Fibroblast of lung (primary cell): ENCODE results near the gene ECE2. TPM values are rescaled to one million over a fixed set of nuclear protein-coding genes. Genes with fewer than 3 reads are reported as not detected.

Experiments used
- DNase-seq, 2 donors: peaks; one replicate each; pipeline versions ENCODE4 v3.0.0 to v3.0.0-alpha.2; 2010; ENCODE audit warnings: low read depth in 2 of 2
- H2AFZ ChIP-seq: 2 replicates; pipeline ENCODE4 v1.5.1; 2012; ENCODE audit warnings: low read length, control low read depth, inconsistent platforms
- H3K27ac ChIP-seq: 2 replicates; pipeline ENCODE4 v1.5.1; 2011; ENCODE audit warnings: low read length, control low read depth; ENCODE audit not compliant: insufficient read depth
- H3K27me3 ChIP-seq: 2 replicates; pipeline ENCODE4 v1.5.1; 2011; ENCODE audit warnings: mild to moderate bottlenecking, low read length; ENCODE audit not compliant: control insufficient read depth, insufficient read depth
- H3K36me3 ChIP-seq: 2 replicates; pipeline ENCODE4 v1.5.1; 2011; ENCODE audit warnings: low read length; ENCODE audit not compliant: control insufficient read depth, insufficient read depth
- H3K4me1 ChIP-seq: 2 replicates; pipeline ENCODE4 v1.5.1; 2011; ENCODE audit warnings: low read length; ENCODE audit not compliant: control insufficient read depth, insufficient read depth; ENCODE audit errors: extremely low read depth
- H3K4me2 ChIP-seq: 2 replicates; pipeline ENCODE4 v1.5.1; 2011; ENCODE audit warnings: low read length, control low read depth; ENCODE audit not compliant: insufficient read depth; ENCODE audit errors: extremely low read depth
- H3K4me3 ChIP-seq, 4 experiments: fragments of 200-600 bp in 1 of 4; sonication (generic) in 1 of 4; replicated peaks in 1 of 4; 2 replicates each; pipeline ENCODE4 v1.5.1; 2011 to 2016; ENCODE audit warnings: low read length in 4 of 4, low read depth in 3 of 4, mild to moderate bottlenecking in 3 of 4, control low read depth in 2 of 4, inconsistent platforms in 1 of 4, mixed read lengths in 1 of 4; ENCODE audit not compliant: insufficient read depth in 1 of 4; ENCODE audit errors: control extremely low read depth in 1 of 4
- H3K79me2 ChIP-seq: 2 replicates; pipeline ENCODE4 v1.5.1; 2012; ENCODE audit warnings: mild to moderate bottlenecking, low read length, inconsistent platforms; ENCODE audit not compliant: control insufficient read depth, insufficient read depth
- H3K9ac ChIP-seq: 2 replicates; pipeline ENCODE4 v1.5.1; 2011; ENCODE audit warnings: mild to moderate bottlenecking, low read length, control low read depth; ENCODE audit not compliant: insufficient read depth
- H3K9me3 ChIP-seq: 2 replicates; pipeline ENCODE4 v1.5.1; 2012; ENCODE audit warnings: low read depth, low read length; ENCODE audit not compliant: control insufficient read depth, insufficient read depth
- H4K20me1 ChIP-seq: 2 replicates; pipeline ENCODE4 v1.5.1; 2011; ENCODE audit warnings: low read length; ENCODE audit not compliant: control insufficient read depth, insufficient read depth; ENCODE audit errors: extremely low read depth
- CTCF ChIP-seq, 2 donors: IDR thresholded peaks in 1 of 2; conservative IDR thresholded peaks in 1 of 2; 1 replicate in 1 of 2; 2 replicates in 1 of 2; pipeline ENCODE4 v1.5.1; 2011 to 2012; ENCODE audit warnings: low read length in 2 of 2, control low read depth in 1 of 2, inconsistent platforms in 1 of 2, low read depth in 1 of 2, mild to moderate bottlenecking in 1 of 2
- EZH2 ChIP-seq: IDR thresholded peaks from 2 replicates; pipeline ENCODE4 v1.5.1; 2012; ENCODE audit warnings: low read length, control low read depth, mild to moderate bottlenecking; ENCODE audit errors: missing control alignments
- polyA plus RNA-seq, 2 donors: library from polyadenylated mRNA; depleted of rRNA in 1 of 2; stranded (reverse) in 1 of 2; unstranded in 1 of 2; fragments of >200 nt; gene quantifications; 2 replicates each; pipeline ENCODE4 v1.2.1, GENCODE V29; 2011 to 2012; ENCODE audit warnings: missing spikeins in 1 of 2
- total RNA-seq: library from RNA; depleted of rRNA; stranded (reverse); fragments of >200 nt; gene quantifications from 2 replicates; pipeline ENCODE4 v1.2.1, GENCODE V29; 2014

The ECE2 gene
- total and polyA plus RNA-seq, 2 donors (not counting 1 experiment from before 2014, with no cell fraction given) = not detected

- no peak overlapping the region for H3K4me2 ChIP-seq
- no peak overlapping the region for H3K27ac ChIP-seq
- no peak for TF ChIP-seq CTCF (conservative IDR thresholded peaks at IDR 0.05 in 1 of 2, IDR thresholded peaks at IDR 0.05 in 1 of 2; ENCODE audit: low read depth in 1 of 2, low read length in 2 of 2)
- no peak for TF ChIP-seq EZH2
- no peak overlapping the region for H3K4me3 ChIP-seq
- H4K20me1 ChIP-seq = no peaks in the 10 kb centered on the region
- H3K9ac ChIP-seq = no peak overlapping the region
- H2AFZ ChIP-seq = no peak overlapping the region
- peaks cover 68% of the 10 kb centered on the region for H3K79me2 ChIP-seq
- H3K36me3 ChIP-seq = peaks cover 70% of the 10 kb centered on the region
- peaks cover 6% of the 10 kb centered on the region for H3K4me1 ChIP-seq
- H3K9me3 ChIP-seq = no peaks in the 10 kb centered on the region
- no peaks in the 10 kb centered on the region for H3K27me3 ChIP-seq
- no peak for DNase-seq
Observed at GRCh38 chr3:184325269-184325668, 49.4 kb downstream of the ECE2 start.

DNA sequence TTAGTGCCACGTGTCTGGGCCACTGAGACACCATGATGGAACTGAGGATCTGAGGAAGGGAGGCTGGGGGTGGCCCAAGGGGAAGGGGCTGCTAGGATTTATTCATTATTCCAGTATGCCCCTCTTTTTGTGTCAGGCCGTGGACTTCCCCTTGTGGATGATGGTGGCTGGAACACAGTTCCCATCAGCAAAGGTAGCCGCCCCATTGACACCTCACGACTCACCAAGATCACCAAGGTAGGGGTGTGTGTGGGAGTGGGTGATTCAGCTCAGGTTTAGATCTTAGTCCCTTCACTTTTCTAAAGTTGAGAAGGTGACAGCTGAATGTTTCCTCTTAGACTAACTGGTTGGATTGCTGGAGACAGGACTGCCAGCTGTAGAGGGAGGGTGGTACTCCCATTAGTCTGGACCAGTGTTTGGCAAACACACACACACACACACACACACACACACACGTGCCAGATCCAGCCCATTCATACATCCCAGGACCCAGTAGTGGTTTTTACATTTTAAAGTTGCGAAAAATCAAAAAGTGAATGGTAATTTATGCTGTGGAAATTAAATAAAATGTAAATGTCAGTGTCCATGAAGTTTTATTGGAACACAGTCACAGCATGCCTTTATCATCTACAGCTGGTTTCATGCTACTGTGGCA, 50.0 kb downstream of the ECE2 start:
- H3K4me1 ChIP-seq = peaks cover 3% of the 10 kb centered on the region
- peaks cover 62% of the 10 kb centered on the region for H3K79me2 ChIP-seq
- no peak overlapping the region for H2AFZ ChIP-seq
- H3K9me3 ChIP-seq = no peaks in the 10 kb centered on the region
- H3K4me3 ChIP-seq = no peak overlapping the region
- H3K27me3 ChIP-seq = no peaks in the 10 kb centered on the region
- H3K4me2 ChIP-seq = no peak overlapping the region
- peaks cover 64% of the 10 kb centered on the region for H3K36me3 ChIP-seq
- no peak for DNase-seq
- no peak overlapping the region for H3K9ac ChIP-seq
- H3K27ac ChIP-seq = no peak overlapping the region
- no peaks in the 10 kb centered on the region for H4K20me1 ChIP-seq
- no peak for TF ChIP-seq CTCF (conservative IDR thresholded peaks at IDR 0.05 in 1 of 2, IDR thresholded peaks at IDR 0.05 in 1 of 2; ENCODE audit: low read depth in 1 of 2, low read length in 2 of 2)
- no peak for TF ChIP-seq EZH2

- H2AFZ ChIP-seq = no peak overlapping the region
- peaks cover 56% of the 10 kb centered on the region for H3K79me2 ChIP-seq
- peaks cover 58% of the 10 kb centered on the region for H3K36me3 ChIP-seq
- H3K9me3 ChIP-seq = no peaks in the 10 kb centered on the region
- no peak overlapping the region for H3K9ac ChIP-seq
- H3K4me1 ChIP-seq = peaks cover 6% of the 10 kb centered on the region
- H3K27me3 ChIP-seq = no peaks in the 10 kb centered on the region
- no peak overlapping the region for H3K4me3 ChIP-seq
- no peaks in the 10 kb centered on the region for H4K20me1 ChIP-seq
- DNase-seq = no peak
- no peak overlapping the region for H3K4me2 ChIP-seq
- H3K27ac ChIP-seq = no peak overlapping the region
- TF ChIP-seq EZH2 = no peak
- TF ChIP-seq CTCF (conservative IDR thresholded peaks at IDR 0.05 in 1 of 2, IDR thresholded peaks at IDR 0.05 in 1 of 2; ENCODE audit: low read depth in 1 of 2, low read length in 2 of 2) = no peak
Observed at GRCh38 chr3:184327171-184327570, 51.3 kb downstream of the ECE2 start.
